Hematopoietic multipotent progenitor cell treated with erythropoietin and hydrocortisone succinate and interleukin-3 and kit ligand, for 8 days (in vitro differentiated cells): ENCODE data around the gene DMRTC1B.
"Not testable (repeated sequence)": the region's sequence is repeated elsewhere in the genome, so short reads cannot be mapped to it uniquely, and the experiment has no call there.

ENCODE experiments used
- DNase-seq: peaks from one replicate; pipeline ENCODE4 v3.0.0-alpha.2; 2015

The DMRTC1B gene

GRCh38 chrX:72776653-72777466 is at the start of gene DMRTC1B:
Gene DMRTC1B, plus strand, starts transcription at chrX:72776890. Its CDS starts 68,246 bp downstream, at chrX:72845136.
- DNase-seq: not testable (repeated sequence)

- no peak for DNase-seq
Measured at GRCh38 chrX:72727846-72728245, 48.8 kb upstream of the DMRTC1B start.

GRCh38 chrX:72733636-72734035 is 43.1 kb upstream of the DMRTC1B start:
- DNase-seq: not testable (repeated sequence)

GRCh38 chrX:72735561-72735960 is 41.1 kb upstream of the DMRTC1B start:
- DNase-seq: no peak

- DNase-seq: not testable (repeated sequence)
Measured at GRCh38 chrX:72745546-72745945, 31.1 kb upstream of the DMRTC1B start.

GRCh38 chrX:72748545-72748944 is 28.1 kb upstream of the DMRTC1B start:
- not testable (repeated sequence) for DNase-seq

GRCh38 chrX:72760454-72760853 is 16.2 kb upstream of the DMRTC1B start:
- DNase-seq: not testable (repeated sequence)

- not testable (repeated sequence) for DNase-seq
Measured at GRCh38 chrX:72777467-72777790, 739 bp downstream of the DMRTC1B start.

- not testable (repeated sequence) for DNase-seq
Measured at GRCh38 chrX:72778146-72778545, 1.5 kb downstream of the DMRTC1B start.

- not testable (repeated sequence) for DNase-seq
Measured at GRCh38 chrX:72782560-72782959, 5.9 kb downstream of the DMRTC1B start, which contains the start of gene FAM236B. Gene FAM236B, minus strand, starts transcription at chrX:72782660. Its CDS starts 100 bp downstream, at chrX:72782560.

- DNase-seq: not testable (repeated sequence)
Measured at GRCh38 chrX:72783365-72783936, 6.8 kb downstream of the DMRTC1B start.

GRCh38 chrX:72783964-72784363 is 7.3 kb downstream of the DMRTC1B start:
- DNase-seq: not testable (repeated sequence)

- not testable (repeated sequence) for DNase-seq
Measured at GRCh38 chrX:72788142-72788541, 11.5 kb downstream of the DMRTC1B start.

GRCh38 chrX:72790390-72790789 is 13.7 kb downstream of the DMRTC1B start:
- not testable (repeated sequence) for DNase-seq

GRCh38 chrX:72808110-72808509 is 31.4 kb downstream of the DMRTC1B start, which contains the start of gene FAM236D:
Gene FAM236D, minus strand, starts transcription at chrX:72808210. Its CDS starts 100 bp downstream, at chrX:72808110.
- DNase-seq: not testable (repeated sequence)

- not testable (repeated sequence) for DNase-seq
Measured at GRCh38 chrX:72830701-72831100, 54.0 kb downstream of the DMRTC1B start.

GRCh38 chrX:72837532-72837931 is 60.8 kb downstream of the DMRTC1B start:
- not testable (repeated sequence) for DNase-seq

GRCh38 chrX:72882898-72883297 is 106.2 kb downstream of the DMRTC1B start:
- DNase-seq: not testable (repeated sequence)

- not testable (repeated sequence) for DNase-seq
Measured at GRCh38 chrX:72889740-72890139, 113.0 kb downstream of the DMRTC1B start.
